ENCODE data around the gene RNF220. TPM values are rescaled to one million over a fixed set of nuclear protein-coding genes. Genes with fewer than 3 reads are reported as not detected.
A peak's percentile ranks its signal among the peaks of the same experiment; 100 is the strongest.

RNF220 gene
- 52.5 TPM for total RNA-seq

DNA sequence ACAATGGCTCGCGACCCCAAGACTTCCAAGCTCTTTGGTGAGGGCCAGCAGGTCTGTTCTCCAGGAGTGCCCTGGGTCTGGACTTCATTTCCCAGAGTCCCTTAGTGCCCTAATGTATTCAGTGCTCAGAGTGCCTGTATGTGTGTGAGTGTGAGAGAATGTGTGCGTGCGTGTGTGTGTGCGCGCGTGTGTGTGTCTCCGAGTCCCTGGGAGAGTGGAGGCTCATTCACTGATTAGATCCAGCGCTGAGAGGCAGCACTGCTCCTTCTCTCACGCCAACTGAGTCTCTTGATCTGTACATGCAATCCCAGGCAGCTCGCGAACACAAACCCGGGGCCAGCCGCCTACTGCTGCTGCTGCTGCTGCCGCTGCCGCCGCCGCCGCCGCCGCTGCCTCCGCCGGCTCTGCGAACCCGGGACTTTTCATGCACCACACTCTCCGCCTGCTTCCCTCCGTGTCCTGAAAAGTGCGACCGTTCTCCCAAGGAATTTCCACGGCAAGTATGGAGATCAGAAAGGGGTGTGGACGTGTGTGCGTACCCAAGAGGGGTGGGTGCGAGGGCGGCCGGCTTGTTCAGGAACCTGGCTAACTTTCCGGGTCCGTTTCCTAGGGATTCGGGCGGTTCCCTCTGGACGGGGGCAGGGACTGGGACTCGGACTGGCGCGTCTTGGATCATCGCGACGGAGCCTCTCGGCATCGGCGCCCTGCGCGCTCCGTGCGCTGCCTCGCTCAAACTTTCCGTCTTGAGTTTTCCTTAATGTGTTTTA lies at the start of gene RNF220:
RNF220 (plus strand) TSS at position 225 of the 767 bp plus-strand sequence.
- peak within 1 kb of the TSS; percentile 15 for H3K27ac ChIP-seq
- no peaks in the 10 kb centered on the region for H3K9me3 ChIP-seq
- DNase-seq (ENCODE audit: extremely low spot score in 2 of 2) = no peak
- intact Hi-C loops (cut with DNase I) = no loop called here
- no peaks in the 10 kb centered on the region for H3K36me3 ChIP-seq
- H3K4me3 ChIP-seq = peak within 1 kb of the TSS; percentile 22 to 36
- H3K4me1 ChIP-seq = peaks cover 42% of the 10 kb centered on the region
- H3K27me3 ChIP-seq = peaks cover 24% of the 10 kb centered on the region
- TF ChIP-seq POLR2AphosphoS5 (IDR thresholded peaks at IDR 0.05; ENCODE audit: insufficient read depth in 1 of 2, low read depth in 1 of 2) = peak in 1 of 2 donors; percentile 23
- TF ChIP-seq POLR2A (IDR thresholded peaks at IDR 0.05) = no peak

GRCh38 chr1:44355582-44356305 lies 49.3 kb upstream of the RNF220 start:
- intact Hi-C loops (cut with DNase I) = no loop called here
- H3K4me1 ChIP-seq = peaks cover 17% of the 10 kb centered on the region
- H3K27ac ChIP-seq = no peak overlapping the region
- no peaks in the 10 kb centered on the region for H3K36me3 ChIP-seq
- no peak for DNase-seq (ENCODE audit: extremely low spot score in 2 of 2)
- no peaks in the 10 kb centered on the region for H3K27me3 ChIP-seq
- no peaks in the 10 kb centered on the region for H3K9me3 ChIP-seq
- TF ChIP-seq POLR2AphosphoS5 (IDR thresholded peaks at IDR 0.05; ENCODE audit: insufficient read depth in 1 of 2, low read depth in 1 of 2) (no peak), CTCF (IDR thresholded peaks at IDR 0.05) (no peak), POLR2A (IDR thresholded peaks at IDR 0.05) (no peak)
- peak overlapping the region; percentile 98 to 99 for H3K4me3 ChIP-seq

DNA sequence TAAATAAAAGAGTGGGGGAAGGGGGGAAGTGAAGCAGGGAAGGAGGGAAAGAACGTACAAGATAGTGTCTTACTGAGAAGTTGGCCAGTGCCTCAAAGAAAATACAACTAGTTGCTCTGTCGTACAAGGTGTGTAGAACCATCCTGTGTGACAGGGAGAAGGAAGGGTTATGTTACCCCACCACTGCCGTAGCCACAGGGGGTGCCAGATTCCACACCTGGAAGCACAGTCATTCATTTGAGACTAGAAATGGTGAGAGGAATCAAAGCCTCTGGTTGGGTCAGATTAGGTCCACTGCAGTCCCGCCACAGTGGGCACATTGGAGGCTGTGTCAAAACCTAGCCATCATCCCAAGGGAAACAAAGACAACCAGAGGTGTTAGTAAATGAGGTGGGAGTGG lies 47.3 kb upstream of the RNF220 start:
- no peaks in the 10 kb centered on the region for H3K27me3 ChIP-seq
- H3K36me3 ChIP-seq = no peaks in the 10 kb centered on the region
- H3K9me3 ChIP-seq = no peaks in the 10 kb centered on the region
- intact Hi-C loops (cut with DNase I) = no loop called here
- no peak for TF ChIP-seq POLR2A (IDR thresholded peaks at IDR 0.05)
- peaks cover 17% of the 10 kb centered on the region for H3K4me1 ChIP-seq
- no peak overlapping the region for H3K27ac ChIP-seq
- DNase-seq (ENCODE audit: extremely low spot score in 2 of 2) = no peak
- no peak overlapping the region for H3K4me3 ChIP-seq

- intact Hi-C loops (cut with DNase I) = no loop called here
- Histone ChIP-seq H3K36me3 (no peaks in the 10 kb centered on the region), H3K4me3 (no peak overlapping the region), H3K4me1 (peaks cover 4% of the 10 kb centered on the region), H3K27ac (no peak overlapping the region), H3K9me3 (no peaks in the 10 kb centered on the region), H3K27me3 (no peaks in the 10 kb centered on the region)
- DNase-seq (ENCODE audit: extremely low spot score in 2 of 2) = no peak
- TF ChIP-seq POLR2A (IDR thresholded peaks at IDR 0.05) (no peak), CTCF (IDR thresholded peaks at IDR 0.05) (no peak), POLR2AphosphoS5 (IDR thresholded peaks at IDR 0.05; ENCODE audit: insufficient read depth in 1 of 2, low read depth in 1 of 2) (no peak)
Measured at GRCh38 chr1:44359234-44359935, 45.7 kb upstream of the RNF220 start.

- no peak overlapping the region for H3K4me3 ChIP-seq
- no peak overlapping the region for H3K27ac ChIP-seq
- H3K9me3 ChIP-seq = no peaks in the 10 kb centered on the region
- no peaks in the 10 kb centered on the region for H3K36me3 ChIP-seq
- no peaks in the 10 kb centered on the region for H3K4me1 ChIP-seq
- DNase-seq (ENCODE audit: extremely low spot score in 2 of 2) = no peak
- intact Hi-C loops (cut with DNase I) = no loop called here
- H3K27me3 ChIP-seq = no peaks in the 10 kb centered on the region
- no peak for TF ChIP-seq CTCF (IDR thresholded peaks at IDR 0.05)
- TF ChIP-seq POLR2A (IDR thresholded peaks at IDR 0.05) = no peak
- no peak for TF ChIP-seq POLR2AphosphoS5 (IDR thresholded peaks at IDR 0.05; ENCODE audit: insufficient read depth in 1 of 2, low read depth in 1 of 2)
Measured at GRCh38 chr1:44361478-44361877, 43.6 kb upstream of the RNF220 start.
